ENCODE data around the gene ZNF865.

Gene ZNF865

DNA sequence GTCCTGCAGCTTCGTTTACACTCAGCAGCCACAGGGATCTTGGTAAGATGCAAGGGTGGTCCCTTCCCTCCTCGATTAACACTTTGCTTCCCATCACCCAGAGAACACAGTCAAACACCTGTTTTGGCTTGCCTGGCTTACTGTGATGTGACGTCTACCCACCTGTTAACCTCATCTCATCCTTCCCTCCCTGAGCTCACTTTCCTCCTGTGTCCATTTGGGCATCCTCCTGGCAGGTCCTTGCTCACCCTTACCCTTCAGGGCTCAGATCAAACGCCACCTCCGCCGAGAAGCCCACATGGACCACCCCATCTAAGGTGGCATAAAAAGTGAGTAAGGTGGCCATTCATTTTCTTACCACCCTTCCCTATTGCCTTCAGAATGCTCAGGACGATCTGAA, 15.3 kb upstream of the ZNF865 start:
- no peak overlapping the region for H3K27ac ChIP-seq (ENCODE audit: low read length)
- TF ChIP-seq, protein P1, sequence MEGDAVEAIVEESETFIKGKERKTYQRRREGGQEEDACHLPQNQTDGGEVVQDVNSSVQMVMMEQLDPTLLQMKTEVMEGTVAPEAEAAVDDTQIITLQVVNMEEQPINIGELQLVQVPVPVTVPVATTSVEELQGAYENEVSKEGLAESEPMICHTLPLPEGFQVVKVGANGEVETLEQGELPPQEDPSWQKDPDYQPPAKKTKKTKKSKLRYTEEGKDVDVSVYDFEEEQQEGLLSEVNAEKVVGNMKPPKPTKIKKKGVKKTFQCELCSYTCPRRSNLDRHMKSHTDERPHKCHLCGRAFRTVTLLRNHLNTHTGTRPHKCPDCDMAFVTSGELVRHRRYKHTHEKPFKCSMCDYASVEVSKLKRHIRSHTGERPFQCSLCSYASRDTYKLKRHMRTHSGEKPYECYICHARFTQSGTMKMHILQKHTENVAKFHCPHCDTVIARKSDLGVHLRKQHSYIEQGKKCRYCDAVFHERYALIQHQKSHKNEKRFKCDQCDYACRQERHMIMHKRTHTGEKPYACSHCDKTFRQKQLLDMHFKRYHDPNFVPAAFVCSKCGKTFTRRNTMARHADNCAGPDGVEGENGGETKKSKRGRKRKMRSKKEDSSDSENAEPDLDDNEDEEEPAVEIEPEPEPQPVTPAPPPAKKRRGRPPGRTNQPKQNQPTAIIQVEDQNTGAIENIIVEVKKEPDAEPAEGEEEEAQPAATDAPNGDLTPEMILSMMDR (IDR thresholded peaks at IDR 0.05; ENCODE audit: low read length), result no peak
- no peak for TF ChIP-seq EZH2 (optimal IDR thresholded peaks at IDR 0.05; ENCODE audit: low read depth, low read length)
- no peak for TF ChIP-seq EZH2phosphoT487 (IDR thresholded peaks at IDR 0.05; ENCODE audit: low read length)

DNA sequence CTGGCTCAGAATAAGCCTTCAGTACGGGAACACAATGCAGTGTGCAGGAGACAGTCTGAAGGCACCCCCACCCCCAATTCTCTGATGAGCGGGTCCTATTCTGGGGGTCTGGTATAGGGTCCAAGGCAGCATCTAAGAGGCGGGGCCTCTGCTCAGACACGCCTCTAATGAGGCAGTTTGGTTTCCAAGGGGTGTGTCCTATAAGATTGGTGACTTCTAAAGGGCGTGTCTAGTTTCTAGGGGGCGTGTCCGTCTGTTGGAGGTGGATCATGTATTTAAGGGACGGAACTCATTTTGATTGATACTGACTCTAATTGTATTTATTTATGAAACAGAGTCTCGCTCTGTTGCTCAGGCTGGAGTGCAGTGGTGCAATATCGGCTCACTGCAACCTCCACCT, 14.8 kb upstream of the ZNF865 start:
- Histone ChIP-seq H3K27ac (ENCODE audit: low read length) (no peak overlapping the region), H3K36me3 (replicated peaks; ENCODE audit: insufficient read depth, low read length) (no peaks in the 10 kb centered on the region), H3K9me3 (replicated peaks; ENCODE audit: insufficient read depth, low read length) (no peaks in the 10 kb centered on the region), H3K9ac (ENCODE audit: low read length) (no peak overlapping the region), H3F3A (ENCODE audit: insufficient read depth, low read length) (no peaks in the 10 kb centered on the region), H2AFZ (ENCODE audit: low read length) (no peak overlapping the region), H3K9me2 (replicated peaks; ENCODE audit: insufficient read depth, low read length) (no peaks in the 10 kb centered on the region), H3K79me2 (ENCODE audit: low read length) (no peaks in the 10 kb centered on the region), H3K27me3 (replicated peaks; ENCODE audit: insufficient read depth, low read length) (peaks cover 34% of the 10 kb centered on the region), H4K20me1 (ENCODE audit: insufficient read depth, low read length) (no peaks in the 10 kb centered on the region), H3K4me1 (ENCODE audit: low read length) (no peaks in the 10 kb centered on the region), H3K4me2 (ENCODE audit: low read depth, low read length) (no peak overlapping the region), H3K4me3 (ENCODE audit: low read length) (no peak overlapping the region)
- TF ChIP-seq, protein P1 (IDR thresholded peaks at IDR 0.05; ENCODE audit: low read length), result no peak
- TF ChIP-seq EZH2phosphoT487 (IDR thresholded peaks at IDR 0.05; ENCODE audit: low read length) (no peak), EZH2 (optimal IDR thresholded peaks at IDR 0.05; ENCODE audit: low read depth, low read length) (no peak)
- DNase-seq, result no peak

More for the DNA sequence above, 15.3 kb upstream of the ZNF865 start:
- H3F3A ChIP-seq (ENCODE audit: insufficient read depth, low read length), result no peaks in the 10 kb centered on the region
- H3K4me2 ChIP-seq (ENCODE audit: low read depth, low read length), result no peak overlapping the region
- H2AFZ ChIP-seq (ENCODE audit: low read length), result no peak overlapping the region
- no peak overlapping the region for H3K4me3 ChIP-seq (ENCODE audit: low read length)
- DNase-seq, result no peak
- no peaks in the 10 kb centered on the region for H4K20me1 ChIP-seq (ENCODE audit: insufficient read depth, low read length)
- no peaks in the 10 kb centered on the region for H3K9me2 ChIP-seq (replicated peaks; ENCODE audit: insufficient read depth, low read length)
- no peaks in the 10 kb centered on the region for H3K9me3 ChIP-seq (replicated peaks; ENCODE audit: insufficient read depth, low read length)
- H3K79me2 ChIP-seq (ENCODE audit: low read length), result no peaks in the 10 kb centered on the region
- peaks cover 39% of the 10 kb centered on the region for H3K27me3 ChIP-seq (replicated peaks; ENCODE audit: insufficient read depth, low read length)
- H3K9ac ChIP-seq (ENCODE audit: low read length), result no peak overlapping the region
- H3K36me3 ChIP-seq (replicated peaks; ENCODE audit: insufficient read depth, low read length), result no peaks in the 10 kb centered on the region
- H3K4me1 ChIP-seq (ENCODE audit: low read length), result no peaks in the 10 kb centered on the region

DNA sequence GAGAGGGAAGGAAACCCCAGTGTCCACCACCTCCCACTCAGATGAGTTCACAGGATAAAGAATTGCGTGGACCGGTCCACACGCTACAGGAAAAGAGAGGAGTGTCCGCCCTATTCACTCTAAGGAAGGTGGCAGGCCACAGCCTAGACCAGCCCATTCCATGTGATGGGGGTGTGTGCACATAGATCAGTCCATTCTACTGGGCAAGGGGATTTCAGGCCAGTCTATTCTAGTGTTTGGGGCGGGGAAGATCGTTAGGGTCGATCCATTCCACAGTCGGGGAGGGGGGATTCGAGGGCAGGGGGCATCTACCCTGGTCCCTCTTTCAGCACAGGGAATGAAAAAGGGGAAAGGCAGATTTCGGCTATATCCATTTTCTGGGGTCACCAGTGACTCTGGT, 13.9 kb upstream of the ZNF865 start:
- H2AFZ ChIP-seq (ENCODE audit: low read length), result no peak overlapping the region
- TF ChIP-seq EZH2phosphoT487 (IDR thresholded peaks at IDR 0.05; ENCODE audit: low read length) (no peak), EZH2 (optimal IDR thresholded peaks at IDR 0.05; ENCODE audit: low read depth, low read length) (no peak)
- TF ChIP-seq, protein P1 (IDR thresholded peaks at IDR 0.05; ENCODE audit: low read length), result no peak
- H3K9me2 ChIP-seq (replicated peaks; ENCODE audit: insufficient read depth, low read length), result no peaks in the 10 kb centered on the region
- no peaks in the 10 kb centered on the region for H3F3A ChIP-seq (ENCODE audit: insufficient read depth, low read length)
- H3K4me3 ChIP-seq (ENCODE audit: low read length), result no peak overlapping the region
- no peak for DNase-seq
- H3K36me3 ChIP-seq (replicated peaks; ENCODE audit: insufficient read depth, low read length), result no peaks in the 10 kb centered on the region
- H3K27me3 ChIP-seq (replicated peaks; ENCODE audit: insufficient read depth, low read length), result peaks cover 24% of the 10 kb centered on the region
- H3K79me2 ChIP-seq (ENCODE audit: low read length), result no peaks in the 10 kb centered on the region
- H3K4me1 ChIP-seq (ENCODE audit: low read length), result no peaks in the 10 kb centered on the region
- no peak overlapping the region for H3K4me2 ChIP-seq (ENCODE audit: low read depth, low read length)
- H3K27ac ChIP-seq (ENCODE audit: low read length), result no peak overlapping the region
- no peaks in the 10 kb centered on the region for H3K9me3 ChIP-seq (replicated peaks; ENCODE audit: insufficient read depth, low read length)
- H4K20me1 ChIP-seq (ENCODE audit: insufficient read depth, low read length), result no peaks in the 10 kb centered on the region
- no peak overlapping the region for H3K9ac ChIP-seq (ENCODE audit: low read length)
